ENCODE results near the gene ACSF3.

ACSF3 gene

GRCh38 chr16:89164847-89165680, 71.4 kb downstream of the ACSF3 start:
- TF ChIP-seq CTCF (IDR thresholded peaks at IDR 0.05), result no peak

GRCh38 chr16:89166696-89167424, 73.2 kb downstream of the ACSF3 start:
- TF ChIP-seq CTCF (IDR thresholded peaks at IDR 0.05), result no peak

GRCh38 chr16:89167425-89167941, 73.8 kb downstream of the ACSF3 start:
- peak; percentile 94 for TF ChIP-seq CTCF (IDR thresholded peaks at IDR 0.05)

- TF ChIP-seq CTCF (IDR thresholded peaks at IDR 0.05), result no peak
Measured at GRCh38 chr16:89168381-89169189, 74.9 kb downstream of the ACSF3 start.

- TF ChIP-seq CTCF (IDR thresholded peaks at IDR 0.05), result no peak
Measured at GRCh38 chr16:89169778-89170177, 76.1 kb downstream of the ACSF3 start.

- TF ChIP-seq CTCF (IDR thresholded peaks at IDR 0.05), result peak; percentile 15; the same call in 1 of the 2 replicates
Measured at GRCh38 chr16:89170346-89171215, 76.9 kb downstream of the ACSF3 start.

Data from LNCAP (cell line).